ENCODE data around the gene AGPAT4. TPM values are rescaled to one million over a fixed set of nuclear protein-coding genes. Genes with fewer than 3 reads are reported as not detected.
A peak's percentile ranks its signal among the peaks of the same experiment; 100 is the strongest.
"Not testable (repeated sequence)": the region's sequence is repeated elsewhere in the genome, so short reads cannot be mapped to it uniquely, and the experiment has no call there.

Gene AGPAT4
- total RNA-seq, 2 donors from 2014 or later, result 61.0 to 61.1 TPM

DNA sequence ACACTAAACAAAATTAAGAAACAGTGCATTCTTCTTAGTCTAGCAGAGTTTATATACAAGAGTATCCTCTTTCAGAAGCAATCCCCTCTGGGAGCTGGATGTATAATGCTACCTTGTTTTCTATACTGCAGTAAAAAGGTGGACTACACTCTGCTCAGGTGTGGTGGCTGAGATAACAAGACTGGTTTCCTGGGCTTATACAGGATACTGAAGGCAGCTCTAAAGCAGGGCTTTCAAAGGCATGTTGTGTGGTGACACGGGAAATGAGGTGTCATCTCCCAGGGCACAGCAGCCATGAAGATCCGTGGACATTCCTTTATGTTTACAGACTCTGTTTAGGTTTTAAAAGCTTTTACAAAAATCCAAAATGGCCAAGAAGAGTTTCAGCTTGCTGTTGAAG is 145.6 kb downstream of the AGPAT4 start:
- no peak overlapping the region for H3K27ac ChIP-seq (ENCODE audit: low read depth, low read length)

DNA sequence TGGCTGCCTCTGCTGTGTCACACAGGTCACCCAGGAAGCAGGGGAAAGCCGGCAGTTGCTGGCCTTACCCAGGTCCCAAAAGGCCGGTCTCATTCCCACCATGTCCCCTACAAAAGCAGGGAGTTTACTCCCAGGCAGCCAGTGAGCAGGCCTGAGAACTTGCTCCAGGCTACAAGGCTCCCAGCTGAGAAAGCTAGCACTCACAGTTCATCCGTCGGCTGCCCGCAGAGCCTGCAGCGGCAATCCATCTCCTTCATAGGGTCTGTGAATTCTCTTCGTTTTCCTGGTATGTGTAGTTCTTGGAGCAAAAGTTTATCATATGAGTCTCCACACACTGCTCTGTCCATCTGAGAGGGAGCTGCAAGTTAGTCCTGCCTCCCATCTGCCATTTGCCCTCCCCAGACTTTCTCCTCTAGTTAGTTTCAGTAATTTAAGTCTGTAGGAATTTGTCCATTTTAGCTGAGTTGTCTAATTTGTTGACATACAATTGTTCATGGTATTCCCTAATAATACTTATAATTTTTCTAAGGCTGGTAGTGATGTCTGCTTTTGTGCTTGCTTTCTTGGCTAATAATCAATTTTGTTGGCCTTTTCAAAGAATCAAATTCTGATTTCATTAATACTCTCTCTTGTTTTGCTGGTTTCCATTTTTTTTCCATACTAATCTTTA is 146.7 kb downstream of the AGPAT4 start:
- Histone ChIP-seq H3K9me3 (ENCODE audit: control insufficient read depth, low read length) (peaks cover 74% of the 10 kb centered on the region), H3K36me3 (ENCODE audit: control insufficient read depth, insufficient read depth, low read length) (peaks cover 86% of the 10 kb centered on the region), H3K27me3 (ENCODE audit: control insufficient read depth, insufficient read depth, low read length, poor library complexity, severe bottlenecking) (no peaks in the 10 kb centered on the region), H3K4me1 (ENCODE audit: control insufficient read depth, insufficient read depth, low read length) (no peaks in the 10 kb centered on the region), H3K9ac (ENCODE audit: extremely low read depth, low read length, poor library complexity, severe bottlenecking) (no peak overlapping the region), H3K27ac (ENCODE audit: low read depth, low read length) (no peak overlapping the region), H3K4me3 (ENCODE audit: low read length) (peak overlapping the region; percentile 29)
- H3K36me3 Mint-ChIP-seq (ENCODE audit: low read depth), result peaks cover 84% of the 10 kb centered on the region
- H3K4me3 Mint-ChIP-seq, result no peak overlapping the region
- peaks cover 55% of the 10 kb centered on the region for H3K9me3 Mint-ChIP-seq
- H3K4me1 Mint-ChIP-seq, result no peaks in the 10 kb centered on the region
- 93 to 100% methylated on average over 2 to 7 of the region's 7 CpGs for WGBS, 2 experiments (ENCODE audit: insufficient coverage in 1 of 2, insufficient read length in 1 of 2)
- no peak overlapping the region for H3K27ac Mint-ChIP-seq
- DNase-seq, result no peak
- TF ChIP-seq, protein P1, sequence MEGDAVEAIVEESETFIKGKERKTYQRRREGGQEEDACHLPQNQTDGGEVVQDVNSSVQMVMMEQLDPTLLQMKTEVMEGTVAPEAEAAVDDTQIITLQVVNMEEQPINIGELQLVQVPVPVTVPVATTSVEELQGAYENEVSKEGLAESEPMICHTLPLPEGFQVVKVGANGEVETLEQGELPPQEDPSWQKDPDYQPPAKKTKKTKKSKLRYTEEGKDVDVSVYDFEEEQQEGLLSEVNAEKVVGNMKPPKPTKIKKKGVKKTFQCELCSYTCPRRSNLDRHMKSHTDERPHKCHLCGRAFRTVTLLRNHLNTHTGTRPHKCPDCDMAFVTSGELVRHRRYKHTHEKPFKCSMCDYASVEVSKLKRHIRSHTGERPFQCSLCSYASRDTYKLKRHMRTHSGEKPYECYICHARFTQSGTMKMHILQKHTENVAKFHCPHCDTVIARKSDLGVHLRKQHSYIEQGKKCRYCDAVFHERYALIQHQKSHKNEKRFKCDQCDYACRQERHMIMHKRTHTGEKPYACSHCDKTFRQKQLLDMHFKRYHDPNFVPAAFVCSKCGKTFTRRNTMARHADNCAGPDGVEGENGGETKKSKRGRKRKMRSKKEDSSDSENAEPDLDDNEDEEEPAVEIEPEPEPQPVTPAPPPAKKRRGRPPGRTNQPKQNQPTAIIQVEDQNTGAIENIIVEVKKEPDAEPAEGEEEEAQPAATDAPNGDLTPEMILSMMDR (conservative IDR thresholded peaks at IDR 0.05), result no peak
- no peaks in the 10 kb centered on the region for H3K27me3 Mint-ChIP-seq (ENCODE audit: insufficient read depth)

More for the DNA sequence above, 145.6 kb downstream of the AGPAT4 start:
- no peak overlapping the region for H3K4me3 ChIP-seq (ENCODE audit: low read length)
- TF ChIP-seq, protein P1 (conservative IDR thresholded peaks at IDR 0.05), result no peak
- H3K4me1 ChIP-seq (ENCODE audit: control insufficient read depth, insufficient read depth, low read length), result no peaks in the 10 kb centered on the region
- H3K9me3 ChIP-seq (ENCODE audit: control insufficient read depth, low read length), result peaks cover 64% of the 10 kb centered on the region
- WGBS, 2 experiments (ENCODE audit: insufficient coverage in 1 of 2, insufficient read length in 1 of 2), result 94 to 100% methylated on average over 2 of the region's 2 CpGs
- H3K27me3 ChIP-seq (ENCODE audit: control insufficient read depth, insufficient read depth, low read length, poor library complexity, severe bottlenecking), result no peaks in the 10 kb centered on the region
- Mint-ChIP-seq H3K4me1 (no peaks in the 10 kb centered on the region), H3K4me3 (no peak overlapping the region), H3K9me3 (peaks cover 45% of the 10 kb centered on the region), H3K27me3 (ENCODE audit: insufficient read depth) (no peaks in the 10 kb centered on the region), H3K36me3 (ENCODE audit: low read depth) (peaks cover 74% of the 10 kb centered on the region), H3K27ac (no peak overlapping the region)
- DNase-seq, result no peak
- H3K36me3 ChIP-seq (ENCODE audit: control insufficient read depth, insufficient read depth, low read length), result peaks cover 88% of the 10 kb centered on the region
- no peak overlapping the region for H3K9ac ChIP-seq (ENCODE audit: extremely low read depth, low read length, poor library complexity, severe bottlenecking)

DNA sequence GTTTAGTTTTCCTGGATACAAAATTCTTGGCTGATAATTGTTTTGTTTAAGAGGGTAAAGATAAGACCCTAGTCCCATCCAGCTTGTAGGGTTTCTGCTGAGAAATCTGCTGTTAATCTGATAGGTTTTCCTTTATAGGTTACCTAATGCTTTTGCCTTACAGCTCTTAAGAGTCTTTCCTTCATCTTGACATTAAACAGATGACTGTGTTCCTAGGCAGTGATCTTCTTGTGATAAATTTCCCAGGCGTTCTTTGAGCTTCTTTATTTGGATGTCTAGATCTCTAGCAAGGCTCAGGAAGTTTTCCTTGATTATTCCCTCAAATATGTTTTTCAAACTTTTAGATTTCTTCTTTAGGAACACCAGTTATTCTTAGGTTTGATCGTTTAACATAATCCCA is 148.3 kb downstream of the AGPAT4 start:
- 86 to 90% methylated on average over 1 to 2 of the region's 2 CpGs for WGBS, 2 experiments (ENCODE audit: insufficient coverage in 1 of 2, insufficient read length in 1 of 2)
- no peak for DNase-seq
- Histone ChIP-seq H3K4me3 (ENCODE audit: low read length) (peak overlapping the region; percentile 4), H3K9me3 (ENCODE audit: control insufficient read depth, low read length) (peaks cover 88% of the 10 kb centered on the region), H3K9ac (ENCODE audit: extremely low read depth, low read length, poor library complexity, severe bottlenecking) (no peak overlapping the region), H3K4me1 (ENCODE audit: control insufficient read depth, insufficient read depth, low read length) (no peaks in the 10 kb centered on the region), H3K27me3 (ENCODE audit: control insufficient read depth, insufficient read depth, low read length, poor library complexity, severe bottlenecking) (no peaks in the 10 kb centered on the region), H3K36me3 (ENCODE audit: control insufficient read depth, insufficient read depth, low read length) (peaks cover 78% of the 10 kb centered on the region), H3K27ac (ENCODE audit: low read depth, low read length) (no peak overlapping the region)
- Mint-ChIP-seq H3K4me3 (no peak overlapping the region), H3K27me3 (ENCODE audit: insufficient read depth) (no peaks in the 10 kb centered on the region), H3K9me3 (peaks cover 69% of the 10 kb centered on the region), H3K27ac (no peak overlapping the region), H3K36me3 (ENCODE audit: low read depth) (peaks cover 96% of the 10 kb centered on the region), H3K4me1 (no peaks in the 10 kb centered on the region)
- TF ChIP-seq, protein P1 (conservative IDR thresholded peaks at IDR 0.05), result no peak

DNA sequence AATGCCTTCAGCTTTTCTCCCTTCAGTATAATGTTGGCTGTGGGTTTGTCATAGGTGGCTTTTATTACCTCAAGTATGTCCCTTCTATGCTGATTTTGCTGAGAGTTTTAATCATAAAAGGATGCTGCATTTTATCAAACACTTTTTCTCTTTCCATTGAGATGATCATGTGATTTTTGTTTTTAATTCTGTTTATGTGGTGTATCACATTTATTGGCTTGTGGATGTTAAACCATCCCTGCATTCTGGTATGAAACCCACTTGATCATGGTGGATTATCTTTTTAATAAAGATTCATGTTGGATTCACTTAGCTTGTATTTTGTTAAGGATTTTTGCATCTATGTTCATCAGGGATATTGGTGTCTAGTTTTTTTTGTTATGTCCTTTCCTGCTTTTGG is 150.5 kb downstream of the AGPAT4 start:
- Histone ChIP-seq H3K36me3 (ENCODE audit: control insufficient read depth, insufficient read depth, low read length) (peaks cover 79% of the 10 kb centered on the region), H3K9me3 (ENCODE audit: control insufficient read depth, low read length) (peaks cover 92% of the 10 kb centered on the region)
- not testable (repeated sequence) for H3K27ac ChIP-seq (ENCODE audit: low read depth, low read length); H3K4me3 Mint-ChIP-seq; DNase-seq; H3K4me1 Mint-ChIP-seq; H3K27me3 ChIP-seq (ENCODE audit: control insufficient read depth, insufficient read depth, low read length, poor library complexity, severe bottlenecking); H3K27ac Mint-ChIP-seq; H3K9ac ChIP-seq (ENCODE audit: extremely low read depth, low read length, poor library complexity, severe bottlenecking); H3K4me1 ChIP-seq (ENCODE audit: control insufficient read depth, insufficient read depth, low read length); H3K4me3 ChIP-seq (ENCODE audit: low read length); H3K27me3 Mint-ChIP-seq (ENCODE audit: insufficient read depth)
- H3K9me3 Mint-ChIP-seq, result peaks cover 76% of the 10 kb centered on the region
- H3K36me3 Mint-ChIP-seq (ENCODE audit: low read depth), result peaks cover 98% of the 10 kb centered on the region
